Mesodermal cell (in vitro differentiated cells): ENCODE measurements around the gene COL7A1. TPM values are rescaled to one million over a fixed set of nuclear protein-coding genes. Genes with fewer than 3 reads are reported as not detected.

Experiments
- H3K27ac ChIP-seq: 2 replicates; pipeline ENCODE4 v1.7.0; 2013; ENCODE audit warnings: mild to moderate bottlenecking, low read depth, low read length, moderate library complexity; ENCODE audit not compliant: severe bottlenecking
- H3K36me3 ChIP-seq: 2 replicates; pipeline ENCODE4 v1.7.1; 2013; ENCODE audit warnings: mild to moderate bottlenecking, low read length, moderate library complexity; ENCODE audit not compliant: control insufficient read depth, insufficient read depth
- H3K4me1 ChIP-seq: one replicate; pipeline ENCODE4 v1.7.1; 2013; ENCODE audit warnings: mild to moderate bottlenecking, low read length; ENCODE audit not compliant: insufficient read depth, control insufficient read depth, poor library complexity, severe bottlenecking
- H3K4me3 ChIP-seq: 2 replicates; pipeline ENCODE4 v1.7.0; 2013; ENCODE audit warnings: low read length, control low read depth, mild to moderate bottlenecking; ENCODE audit not compliant: insufficient read depth, poor library complexity, severe bottlenecking; ENCODE audit errors: extremely low read depth
- H3K9me3 ChIP-seq: 2 replicates; pipeline ENCODE4 v1.7.1; 2013; ENCODE audit warnings: mild to moderate bottlenecking, low read length, moderate library complexity; ENCODE audit not compliant: control insufficient read depth
- WGBS, 2 experiments: methylation state at CpG; one replicate each; pipeline ENCODE4 v1.1.5; 2013; ENCODE audit warnings: missing lambda C conversion rate in 2 of 2; ENCODE audit not compliant: insufficient coverage in 2 of 2; 5-methylcytosine and 5-hydroxymethylcytosine counted together
- polyA plus RNA-seq, 2 experiments: library from polyadenylated mRNA; stranded (reverse); fragments of 50-300 nt; gene quantifications; one replicate each; pipeline ENCODE4 v1.2.3, GENCODE V29; 2013

COL7A1 gene
- 34.2 TPM for polyA plus RNA-seq (2013, experiment 1 of 2)
- 22.5 TPM for polyA plus RNA-seq (2013, experiment 2 of 2)

- Histone ChIP-seq H3K4me1 (peaks cover 55% of the 10 kb centered on the region), H3K27ac (peak within 1 kb of the TSS; percentile 84), H3K9me3 (no peaks in the 10 kb centered on the region), H3K36me3 (peaks cover 42% of the 10 kb centered on the region), H3K4me3 (peak within 1 kb of the TSS; percentile 32)
- 11 to 13% methylated on average over 17 to 27 of the region's 35 CpGs for WGBS, 2 experiments
These were observed at the start of gene COL7A1 for GRCh38 chr3:48595075-48595525. TSS of gene COL7A1 (minus strand) at chr3:48595329. CDS start at chr3:48595159, 170 bp downstream.

- 97 to 99% methylated on average over 9 to 12 of the region's 12 CpGs for WGBS, 2 experiments
- Histone ChIP-seq H3K36me3 (peaks cover 51% of the 10 kb centered on the region), H3K4me1 (peaks cover 2% of the 10 kb centered on the region), H3K4me3 (no peak overlapping the region), H3K9me3 (no peaks in the 10 kb centered on the region), H3K27ac (no peak overlapping the region)
These were observed 47.5 kb upstream of the COL7A1 start for GRCh38 chr3:48642605-48643004.

- WGBS, 2 experiments = 92% methylated on average over 2 to 3 of the region's 3 CpGs
- peaks cover 53% of the 10 kb centered on the region for H3K36me3 ChIP-seq
- peaks cover 13% of the 10 kb centered on the region for H3K4me1 ChIP-seq
- H3K4me3 ChIP-seq = no peak overlapping the region
- no peaks in the 10 kb centered on the region for H3K9me3 ChIP-seq
- no peak overlapping the region for H3K27ac ChIP-seq
These were observed 46.3 kb upstream of the COL7A1 start for GRCh38 chr3:48641396-48641795.

- Histone ChIP-seq H3K36me3 (peaks cover 42% of the 10 kb centered on the region), H3K4me3 (no peak overlapping the region), H3K4me1 (peaks cover 17% of the 10 kb centered on the region), H3K27ac (no peak overlapping the region), H3K9me3 (no peaks in the 10 kb centered on the region)
- WGBS, 2 experiments = 96 to 97% methylated on average over 35 to 36 of the region's 38 CpGs
These were observed 44.9 kb upstream of the COL7A1 start for GRCh38 chr3:48639944-48640606.

GRCh38 chr3:48637305-48637704 is 42.2 kb upstream of the COL7A1 start:
- Histone ChIP-seq H3K27ac (no peak overlapping the region), H3K9me3 (no peaks in the 10 kb centered on the region), H3K36me3 (peaks cover 52% of the 10 kb centered on the region), H3K4me1 (peaks cover 23% of the 10 kb centered on the region), H3K4me3 (no peak overlapping the region)
- WGBS, 2 experiments = 81 to 88% methylated on average over 5 to 6 of the region's 6 CpGs

GRCh38 chr3:48636149-48636655 is 41.1 kb upstream of the COL7A1 start:
- Histone ChIP-seq H3K9me3 (no peaks in the 10 kb centered on the region), H3K4me3 (peak overlapping the region; percentile 95), H3K36me3 (peaks cover 59% of the 10 kb centered on the region), H3K4me1 (peaks cover 23% of the 10 kb centered on the region), H3K27ac (peak overlapping the region; percentile 90)
- WGBS, 2 experiments = 0 to 7% methylated on average over 2 to 7 of the region's 10 CpGs

- WGBS, 2 experiments = 0% methylated on average over 53 to 62 of the region's 68 CpGs
- H3K4me3 ChIP-seq = peak within 1 kb of the TSS; percentile 95
- H3K9me3 ChIP-seq = no peaks in the 10 kb centered on the region
- peaks cover 62% of the 10 kb centered on the region for H3K36me3 ChIP-seq
- H3K27ac ChIP-seq = peak within 1 kb of the TSS; percentile 90
- H3K4me1 ChIP-seq = peaks cover 23% of the 10 kb centered on the region
These were observed 40.3 kb upstream of the COL7A1 start, which contains the start of gene SLC26A6 for GRCh38 chr3:48635222-48636021. TSS of gene SLC26A6 (minus strand) at chr3:48635461. CDS start at chr3:48635393, 68 bp downstream.

GRCh38 chr3:48634661-48635221 is 39.6 kb upstream of the COL7A1 start:
- WGBS, 2 experiments = 1% methylated on average over 23 to 27 of the region's 30 CpGs
- peak overlapping the region; percentile 90 for H3K27ac ChIP-seq

GRCh38 chr3:48633743-48634142 is 38.6 kb upstream of the COL7A1 start:
- Histone ChIP-seq H3K27ac (no peak overlapping the region), H3K36me3 (peaks cover 66% of the 10 kb centered on the region), H3K4me1 (peaks cover 23% of the 10 kb centered on the region), H3K9me3 (no peaks in the 10 kb centered on the region), H3K4me3 (no peak overlapping the region)
- 100% methylated on average over 1 of the region's 2 CpGs for WGBS, 2 experiments

More at GRCh38 chr3:48634661-48635221, 39.6 kb upstream of the COL7A1 start:
- Histone ChIP-seq H3K36me3 (peaks cover 62% of the 10 kb centered on the region), H3K4me1 (peaks cover 23% of the 10 kb centered on the region), H3K9me3 (no peaks in the 10 kb centered on the region), H3K4me3 (peak overlapping the region; percentile 95)

GRCh38 chr3:48633256-48633655 is 38.1 kb upstream of the COL7A1 start:
- H3K4me3 ChIP-seq = no peak overlapping the region
- H3K4me1 ChIP-seq = peaks cover 23% of the 10 kb centered on the region
- 92 to 97% methylated on average over 13 to 15 of the region's 15 CpGs for WGBS, 2 experiments
- no peak overlapping the region for H3K27ac ChIP-seq
- peaks cover 71% of the 10 kb centered on the region for H3K36me3 ChIP-seq
- no peaks in the 10 kb centered on the region for H3K9me3 ChIP-seq
